PFSK-1 (cell line): ENCODE results near the gene NCOR2.

Source experiments
- POLR2AphosphoS5 ChIP-seq: IDR thresholded peaks from 2 replicates; pipeline ENCODE4 v1.6.1; 2012; ENCODE audit warnings: low read depth, mild to moderate bottlenecking, control low read depth, low read length, moderate library complexity
- TAF1 ChIP-seq: IDR thresholded peaks from 2 replicates; pipeline ENCODE4 v1.6.1; 2012; ENCODE audit warnings: low read length, control low read depth, borderline replicate concordance; ENCODE audit not compliant: insufficient read depth

GRCh38 chr12:124550123-124551089 lies 17.0 kb downstream of the NCOR2 start:
- TF ChIP-seq TAF1 (no peak), POLR2AphosphoS5 (no peak)
